ENCODE results near the gene WNT10A. TPM values are rescaled to one million over a fixed set of nuclear protein-coding genes. Genes with fewer than 3 reads are reported as not detected.

Gene WNT10A
- total RNA-seq, 6 experiments from 2014 or later: 0.31 TPM; not detected in 5

DNA sequence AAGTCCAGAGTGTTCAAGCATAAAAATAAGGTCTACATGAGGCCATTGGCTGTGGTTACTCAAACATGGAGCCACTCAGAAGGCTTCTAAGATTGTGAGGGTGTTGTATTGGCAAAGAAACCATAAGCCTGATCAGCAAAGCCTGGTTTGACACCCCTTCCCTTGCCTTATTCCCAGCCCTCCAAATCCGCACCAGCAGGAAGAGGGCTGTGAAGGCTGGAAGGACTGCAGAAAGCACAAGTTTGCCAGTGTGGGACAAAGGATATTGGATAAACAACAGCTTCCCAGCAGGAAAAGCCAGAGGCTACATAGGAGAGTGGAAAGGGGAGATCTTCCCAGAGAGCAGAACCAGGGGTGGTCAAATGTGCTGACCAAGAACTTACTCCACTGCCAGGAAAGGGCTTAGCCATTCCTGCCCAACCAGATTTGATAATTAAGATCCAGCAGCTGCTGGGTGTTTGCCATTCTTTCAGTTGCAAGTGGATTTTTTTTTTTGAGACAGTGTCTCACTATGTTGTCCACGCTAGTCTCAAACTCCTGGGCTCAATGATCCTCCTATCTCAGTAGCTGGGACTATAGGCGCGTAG lies 47.5 kb upstream of the WNT10A start:
- no peak for TF ChIP-seq POLR2A (IDR thresholded peaks at IDR 0.05)
- TF ChIP-seq, protein P1, sequence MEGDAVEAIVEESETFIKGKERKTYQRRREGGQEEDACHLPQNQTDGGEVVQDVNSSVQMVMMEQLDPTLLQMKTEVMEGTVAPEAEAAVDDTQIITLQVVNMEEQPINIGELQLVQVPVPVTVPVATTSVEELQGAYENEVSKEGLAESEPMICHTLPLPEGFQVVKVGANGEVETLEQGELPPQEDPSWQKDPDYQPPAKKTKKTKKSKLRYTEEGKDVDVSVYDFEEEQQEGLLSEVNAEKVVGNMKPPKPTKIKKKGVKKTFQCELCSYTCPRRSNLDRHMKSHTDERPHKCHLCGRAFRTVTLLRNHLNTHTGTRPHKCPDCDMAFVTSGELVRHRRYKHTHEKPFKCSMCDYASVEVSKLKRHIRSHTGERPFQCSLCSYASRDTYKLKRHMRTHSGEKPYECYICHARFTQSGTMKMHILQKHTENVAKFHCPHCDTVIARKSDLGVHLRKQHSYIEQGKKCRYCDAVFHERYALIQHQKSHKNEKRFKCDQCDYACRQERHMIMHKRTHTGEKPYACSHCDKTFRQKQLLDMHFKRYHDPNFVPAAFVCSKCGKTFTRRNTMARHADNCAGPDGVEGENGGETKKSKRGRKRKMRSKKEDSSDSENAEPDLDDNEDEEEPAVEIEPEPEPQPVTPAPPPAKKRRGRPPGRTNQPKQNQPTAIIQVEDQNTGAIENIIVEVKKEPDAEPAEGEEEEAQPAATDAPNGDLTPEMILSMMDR (IDR thresholded peaks at IDR 0.05): no peak
- Histone ChIP-seq H3K4me3 (no peak overlapping the region), H3K36me3 (no peaks in the 10 kb centered on the region), H3K4me1 (no peaks in the 10 kb centered on the region), H3K27me3 (no peaks in the 10 kb centered on the region), H3K27ac (no peak overlapping the region), H3K9me3 (no peaks in the 10 kb centered on the region)
- WGBS (ENCODE audit: insufficient coverage, low coverage, low lambda C conversion rate, missing lambda C conversion rate): 77% methylated on average over 4 of the region's 4 CpGs
- intact Hi-C loops (cut with DNase I): loop anchor here in 1 of 2 donors (10.0 kb wide), 1 partner anchor 118 kb away; the partner anchor contains the start of gene TTLL4
- no peak for ATAC-seq
- no peak for DNase-seq

GRCh38 chr2:218834685-218835084 lies 46.0 kb upstream of the WNT10A start:
- 65% methylated on average over 4 of the region's 4 CpGs for WGBS (ENCODE audit: insufficient coverage, low coverage, low lambda C conversion rate, missing lambda C conversion rate)
- Histone ChIP-seq H3K36me3 (no peaks in the 10 kb centered on the region), H3K9me3 (no peaks in the 10 kb centered on the region), H3K27me3 (no peaks in the 10 kb centered on the region), H3K4me1 (no peaks in the 10 kb centered on the region), H3K4me3 (no peak overlapping the region), H3K27ac (no peak overlapping the region)
- TF ChIP-seq POLR2A (IDR thresholded peaks at IDR 0.05): no peak
- TF ChIP-seq, protein P1 (IDR thresholded peaks at IDR 0.05): no peak
- ATAC-seq (no peak), DNase-seq (no peak)
- intact Hi-C loops (cut with DNase I): loop anchor here in 1 of 2 donors (10.0 kb wide), 1 partner anchor 120 kb away; the partner anchor contains the start of gene TTLL4

GRCh38 chr2:218837495-218837894 lies 43.2 kb upstream of the WNT10A start:
- Histone ChIP-seq H3K36me3 (no peaks in the 10 kb centered on the region), H3K4me3 (no peak overlapping the region), H3K27me3 (no peaks in the 10 kb centered on the region), H3K9me3 (no peaks in the 10 kb centered on the region), H3K27ac (no peak overlapping the region), H3K4me1 (no peaks in the 10 kb centered on the region)
- 74% methylated on average over 2 of the region's 2 CpGs for WGBS (ENCODE audit: insufficient coverage, low coverage, low lambda C conversion rate, missing lambda C conversion rate)
- DNase-seq (no peak), ATAC-seq (no peak)
- intact Hi-C loops (cut with DNase I): loop anchor here in 1 of 2 donors (10.0 kb wide), 1 partner anchor 123 kb away; the partner anchor contains the start of gene TTLL4
- TF ChIP-seq, protein P1 (IDR thresholded peaks at IDR 0.05): no peak
- TF ChIP-seq POLR2A (IDR thresholded peaks at IDR 0.05): no peak

GRCh38 chr2:218839430-218839829 lies 41.2 kb upstream of the WNT10A start:
- TF ChIP-seq POLR2A (IDR thresholded peaks at IDR 0.05): no peak
- TF ChIP-seq, protein P1 (IDR thresholded peaks at IDR 0.05): no peak
- Histone ChIP-seq H3K36me3 (no peaks in the 10 kb centered on the region), H3K9me3 (no peaks in the 10 kb centered on the region), H3K27me3 (no peaks in the 10 kb centered on the region), H3K27ac (no peak overlapping the region), H3K4me3 (no peak overlapping the region), H3K4me1 (no peaks in the 10 kb centered on the region)
- 44% methylated on average over 4 of the region's 4 CpGs for WGBS (ENCODE audit: insufficient coverage, low coverage, low lambda C conversion rate, missing lambda C conversion rate)
- ATAC-seq (peak in 3 of 4 donors; percentile 42 to 52 (median 47)), DNase-seq (peak in 1 of 3 donors; percentile 21)
- intact Hi-C loops (cut with DNase I): loop anchor here in 1 of 2 donors (10.0 kb wide), 1 partner anchor 125 kb away; the partner anchor contains the start of gene TTLL4
